Mesendoderm (in vitro differentiated cells): ENCODE measurements around the gene LGALS3.

Experiments used
- DNase-seq: peaks from one replicate; pipeline ENCODE4 v3.0.0; 2013
- H2AK5ac ChIP-seq: 2 replicates; pipeline ENCODE4 v1.6.1; 2013; ENCODE audit warnings: low read length, inconsistent platforms
- H2BK120ac ChIP-seq: 2 replicates; pipeline ENCODE4 v1.6.1; 2013; ENCODE audit warnings: low read depth, mild to moderate bottlenecking, low read length, moderate library complexity, mixed read lengths
- H2BK15ac ChIP-seq: replicated peaks from 2 replicates; pipeline ENCODE4 v1.6.1; 2013; ENCODE audit warnings: low read depth, mild to moderate bottlenecking, moderate library complexity
- H2BK5ac ChIP-seq: 2 replicates; pipeline ENCODE4 v1.6.1; 2013; ENCODE audit warnings: low read length, inconsistent platforms
- H3K18ac ChIP-seq: 2 replicates; pipeline ENCODE4 v1.6.1; 2013; ENCODE audit warnings: mild to moderate bottlenecking, low read length, mixed read lengths
- H3K23ac ChIP-seq: one replicate; pipeline ENCODE4 v1.6.1; 2013; ENCODE audit warnings: low read length
- H3K27ac ChIP-seq: 2 replicates; pipeline ENCODE4 v1.5.1; 2013; ENCODE audit warnings: low read depth, mild to moderate bottlenecking, inconsistent platforms, low read length, moderate library complexity
- H3K27me3 ChIP-seq: 2 replicates; pipeline ENCODE4 v1.6.1; 2013; ENCODE audit warnings: low read length, control low read depth, mild to moderate bottlenecking, inconsistent platforms; ENCODE audit not compliant: insufficient read depth, poor library complexity
- H3K36me3 ChIP-seq: 2 replicates; pipeline ENCODE4 v1.6.1; 2013; ENCODE audit warnings: low read length, inconsistent platforms; ENCODE audit not compliant: control insufficient read depth, insufficient read depth
- H3K4ac ChIP-seq: one replicate; pipeline ENCODE4 v1.6.1; 2013; ENCODE audit warnings: low read depth, mild to moderate bottlenecking, low read length, moderate library complexity
- H3K4me1 ChIP-seq: 2 replicates; pipeline ENCODE4 v1.6.1; 2013; ENCODE audit warnings: low read depth, low read length, inconsistent platforms; ENCODE audit not compliant: control insufficient read depth
- H3K4me2 ChIP-seq: 2 replicates; pipeline ENCODE4 v1.6.1; 2013; ENCODE audit warnings: low read length
- H3K4me3 ChIP-seq: 2 replicates; pipeline ENCODE4 v1.5.1; 2013; ENCODE audit warnings: mild to moderate bottlenecking, low read length
- H3K56ac ChIP-seq: one replicate; pipeline ENCODE4 v1.6.1; 2013; ENCODE audit warnings: low read length
- H3K79me1 ChIP-seq: 2 replicates; pipeline ENCODE4 v1.6.1; 2013; ENCODE audit warnings: low read length, inconsistent platforms
- H3K79me2 ChIP-seq: 2 replicates; pipeline ENCODE4 v1.6.1; 2013; ENCODE audit warnings: mild to moderate bottlenecking, low read length; ENCODE audit not compliant: control insufficient read depth, insufficient read depth
- H3K9ac ChIP-seq: 2 replicates; pipeline ENCODE4 v1.6.1; 2013; ENCODE audit warnings: low read length, inconsistent platforms
- H4K5ac ChIP-seq: one replicate; pipeline ENCODE4 v1.6.1; 2013; ENCODE audit warnings: low read length
- H4K8ac ChIP-seq: one replicate; pipeline ENCODE4 v1.6.1; 2013; ENCODE audit warnings: low read depth, mild to moderate bottlenecking, control low read depth, low read length, moderate library complexity
- WGBS: extraction: QIAGEN DNeasy Blood & Tissue Kit; methylation state at CpG from one replicate; pipeline ENCODE4 v1.1.7; 2013; ENCODE audit warnings: low lambda C conversion rate, missing lambda C conversion rate; ENCODE audit not compliant: insufficient coverage; ENCODE audit errors: extremely low coverage; 5-methylcytosine and 5-hydroxymethylcytosine counted together

Gene LGALS3

DNA sequence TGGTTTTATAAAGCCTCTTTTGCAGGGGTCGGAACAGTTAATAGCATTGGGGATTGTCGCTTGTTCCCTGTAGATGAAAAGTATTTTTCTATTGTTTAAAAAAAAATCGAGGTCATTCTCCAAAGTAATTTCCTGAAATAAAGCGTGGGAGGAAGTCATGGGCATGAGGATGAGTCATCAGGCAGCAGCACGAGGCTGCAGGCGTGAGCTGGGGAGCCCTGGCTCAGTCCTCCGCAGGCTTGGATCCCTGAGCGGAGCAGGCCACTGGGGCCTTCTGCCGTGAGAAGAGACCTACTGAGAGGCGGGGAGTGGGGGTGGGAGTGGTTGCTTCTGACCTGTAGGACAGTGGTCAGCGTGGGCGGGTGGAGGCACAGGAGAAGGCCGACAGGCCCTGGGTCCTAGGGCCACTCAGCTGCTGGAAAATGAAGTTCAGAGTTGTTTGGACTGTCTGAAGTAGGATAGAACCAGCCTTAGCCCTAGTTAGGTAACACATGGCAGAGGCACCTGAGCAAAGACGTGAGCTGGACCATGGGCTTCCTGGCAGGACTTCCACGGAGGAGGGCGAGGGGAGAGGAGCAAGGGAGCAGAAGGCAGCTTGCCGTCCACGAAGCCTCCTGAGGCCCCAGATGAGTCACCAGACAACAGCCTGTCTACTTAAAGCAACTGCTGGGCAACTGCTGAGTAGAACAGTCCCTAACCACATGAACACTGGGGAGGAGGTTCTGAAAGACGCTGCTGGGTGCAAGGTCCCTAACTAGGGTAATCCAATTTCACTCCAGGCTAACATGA is 21.1 kb upstream of the LGALS3 start:
- Histone ChIP-seq H3K9ac (no peak overlapping the region), H3K18ac (no peak overlapping the region), H3K4me1 (peaks cover 4% of the 10 kb centered on the region), H3K27me3 (no peaks in the 10 kb centered on the region), H3K79me1 (no peaks in the 10 kb centered on the region), H2BK15ac (no peak overlapping the region), H3K56ac (peak overlapping the region; percentile 52), H3K36me3 (no peaks in the 10 kb centered on the region), H3K23ac (no peak overlapping the region), H2BK120ac (no peak overlapping the region), H4K8ac (no peak overlapping the region), H3K4ac (no peak overlapping the region), H3K4me2 (no peak overlapping the region), H2BK5ac (no peak overlapping the region), H2AK5ac (no peak overlapping the region), H3K27ac (no peak overlapping the region), H3K4me3 (no peak overlapping the region), H4K5ac (no peak overlapping the region), H3K79me2 (no peaks in the 10 kb centered on the region)
- peak; percentile 83 for DNase-seq
- no CpG with 5 or more reads among the region's 19 CpGs for WGBS

DNA sequence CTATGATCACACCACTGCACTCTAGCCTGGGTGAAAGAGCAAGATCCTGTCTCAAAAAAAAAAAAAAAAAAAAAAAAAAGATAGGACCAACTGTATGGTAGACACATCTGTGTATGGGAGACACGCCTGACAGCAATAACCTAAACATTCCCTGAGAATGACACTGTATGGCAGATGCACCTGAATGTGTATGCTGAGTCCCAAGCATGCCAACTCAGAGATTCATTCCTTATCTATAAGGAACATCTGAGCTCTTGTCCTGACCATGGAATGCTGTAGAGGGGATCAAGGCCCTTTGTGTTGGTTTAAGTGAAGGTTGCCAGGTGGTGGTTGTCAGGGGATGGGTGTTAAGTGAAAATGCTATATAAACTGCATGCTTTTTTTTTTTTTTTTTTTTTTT is 19.2 kb upstream of the LGALS3 start:
- DNase-seq: peak; percentile 49
- Histone ChIP-seq H3K18ac (no peak overlapping the region), H3K23ac (no peak overlapping the region), H2AK5ac (no peak overlapping the region), H4K5ac (no peak overlapping the region), H3K27me3 (no peaks in the 10 kb centered on the region), H3K36me3 (no peaks in the 10 kb centered on the region), H3K4me2 (no peak overlapping the region), H3K4me3 (no peak overlapping the region), H3K9ac (no peak overlapping the region), H2BK15ac (no peak overlapping the region), H2BK120ac (no peak overlapping the region), H3K79me1 (no peaks in the 10 kb centered on the region), H3K79me2 (no peaks in the 10 kb centered on the region), H4K8ac (no peak overlapping the region), H3K27ac (no peak overlapping the region), H3K4me1 (no peaks in the 10 kb centered on the region), H3K56ac (no peak overlapping the region), H3K4ac (no peak overlapping the region), H2BK5ac (no peak overlapping the region)
- no CpG with 5 or more reads among the region's 1 CpG for WGBS

DNA sequence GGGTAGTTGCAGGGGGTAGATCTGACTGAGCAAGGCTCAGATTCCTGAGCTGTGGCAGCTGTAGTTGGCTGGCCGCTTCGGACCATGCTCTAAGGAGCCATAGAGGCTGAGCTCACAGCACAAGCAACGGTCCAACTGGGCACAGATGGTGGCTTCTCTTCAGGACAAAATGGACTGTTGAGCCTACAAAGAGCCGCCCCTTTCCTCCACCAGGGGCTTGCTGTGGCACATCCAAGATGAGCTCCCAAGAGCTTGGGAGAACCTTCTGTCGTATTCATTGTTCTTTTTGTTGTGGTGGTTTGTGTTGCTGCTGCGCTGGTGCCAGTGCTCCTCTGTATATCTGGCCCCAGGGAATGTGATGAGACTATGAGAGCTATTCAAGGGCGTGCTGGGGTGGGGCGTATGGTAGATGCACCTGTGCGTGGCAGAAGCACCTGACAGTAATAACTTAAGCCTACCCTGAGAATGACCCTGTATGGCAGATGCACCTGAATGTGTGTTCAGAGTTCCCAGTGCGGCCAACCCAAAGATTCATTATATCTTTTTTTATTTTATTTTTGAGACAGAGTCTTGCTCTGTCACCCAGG is 17.8 kb upstream of the LGALS3 start:
- Histone ChIP-seq H2BK15ac (no peak overlapping the region), H3K4me1 (peaks cover 1% of the 10 kb centered on the region), H3K4me3 (no peak overlapping the region), H3K23ac (no peak overlapping the region), H2BK120ac (no peak overlapping the region), H3K79me2 (no peaks in the 10 kb centered on the region), H3K36me3 (no peaks in the 10 kb centered on the region), H4K8ac (no peak overlapping the region), H3K18ac (no peak overlapping the region), H4K5ac (no peak overlapping the region), H3K79me1 (no peaks in the 10 kb centered on the region), H2BK5ac (no peak overlapping the region), H3K56ac (no peak overlapping the region), H3K4ac (no peak overlapping the region), H3K27ac (no peak overlapping the region), H3K27me3 (no peaks in the 10 kb centered on the region), H2AK5ac (no peak overlapping the region), H3K4me2 (no peak overlapping the region), H3K9ac (no peak overlapping the region)
- peak; percentile 21 for DNase-seq
- no CpG with 5 or more reads among the region's 10 CpGs for WGBS

GRCh38 chr14:55114720-55115119 is 14.3 kb upstream of the LGALS3 start:
- Histone ChIP-seq H4K8ac (no peak overlapping the region), H2BK120ac (no peak overlapping the region), H3K4ac (no peak overlapping the region), H3K56ac (no peak overlapping the region), H3K27me3 (no peaks in the 10 kb centered on the region), H3K27ac (no peak overlapping the region), H4K5ac (no peak overlapping the region), H3K9ac (no peak overlapping the region), H3K4me1 (peaks cover 2% of the 10 kb centered on the region), H3K4me3 (no peak overlapping the region), H2BK5ac (no peak overlapping the region), H2AK5ac (no peak overlapping the region), H3K23ac (no peak overlapping the region), H3K79me1 (no peaks in the 10 kb centered on the region), H3K36me3 (no peaks in the 10 kb centered on the region), H2BK15ac (no peak overlapping the region), H3K79me2 (no peaks in the 10 kb centered on the region), H3K18ac (no peak overlapping the region), H3K4me2 (no peak overlapping the region)
- no CpG with 5 or more reads among the region's 2 CpGs for WGBS
- no peak for DNase-seq

GRCh38 chr14:55115460-55115859 is 13.6 kb upstream of the LGALS3 start:
- no peaks in the 10 kb centered on the region for H3K27me3 ChIP-seq
- H3K79me1 ChIP-seq: no peaks in the 10 kb centered on the region
- no peak overlapping the region for H2AK5ac ChIP-seq
- H3K18ac ChIP-seq: no peak overlapping the region
- H3K4me1 ChIP-seq: peaks cover 2% of the 10 kb centered on the region
- no peak overlapping the region for H2BK5ac ChIP-seq
- no peak overlapping the region for H2BK120ac ChIP-seq
- no peak overlapping the region for H2BK15ac ChIP-seq
- H3K79me2 ChIP-seq: no peaks in the 10 kb centered on the region
- H3K27ac ChIP-seq: no peak overlapping the region
- no peak overlapping the region for H3K4me3 ChIP-seq
- no peak overlapping the region for H4K5ac ChIP-seq
- no peak overlapping the region for H4K8ac ChIP-seq
- H3K56ac ChIP-seq: no peak overlapping the region
- DNase-seq: no peak
- no peak overlapping the region for H3K4ac ChIP-seq
- no peaks in the 10 kb centered on the region for H3K36me3 ChIP-seq
- WGBS: no CpG with 5 or more reads among the region's 3 CpGs
- no peak overlapping the region for H3K9ac ChIP-seq
- no peak overlapping the region for H3K23ac ChIP-seq
- no peak overlapping the region for H3K4me2 ChIP-seq
